ENCODE results near the gene FAM131B.
A peak's percentile ranks its signal among the peaks of the same experiment; 100 is the strongest.

The FAM131B gene

GRCh38 chr7:143375298-143376034 lies 13.0 kb upstream of the FAM131B start:
- Histone ChIP-seq H3K9me3 (ENCODE audit: insufficient read depth, low read length) (no peaks in the 10 kb centered on the region), H3K27me3 (ENCODE audit: low read depth, low read length) (no peaks in the 10 kb centered on the region), H3K4me3 (ENCODE audit: low read length) (no peak overlapping the region), H3K9ac (ENCODE audit: low read length) (no peak overlapping the region), H3K36me3 (replicated peaks; ENCODE audit: low read depth, low read length) (no peaks in the 10 kb centered on the region), H3K27ac (ENCODE audit: low read length) (no peak overlapping the region), H3K4me2 (ENCODE audit: low read length) (no peak overlapping the region), H3K79me2 (ENCODE audit: low read length) (no peaks in the 10 kb centered on the region), H2AFZ (ENCODE audit: low read depth, low read length) (no peak overlapping the region), H4K20me1 (ENCODE audit: insufficient read depth, low read length) (no peaks in the 10 kb centered on the region), H3K4me1 (ENCODE audit: low read length) (peaks cover 15% of the 10 kb centered on the region)
- TF ChIP-seq, protein P1, sequence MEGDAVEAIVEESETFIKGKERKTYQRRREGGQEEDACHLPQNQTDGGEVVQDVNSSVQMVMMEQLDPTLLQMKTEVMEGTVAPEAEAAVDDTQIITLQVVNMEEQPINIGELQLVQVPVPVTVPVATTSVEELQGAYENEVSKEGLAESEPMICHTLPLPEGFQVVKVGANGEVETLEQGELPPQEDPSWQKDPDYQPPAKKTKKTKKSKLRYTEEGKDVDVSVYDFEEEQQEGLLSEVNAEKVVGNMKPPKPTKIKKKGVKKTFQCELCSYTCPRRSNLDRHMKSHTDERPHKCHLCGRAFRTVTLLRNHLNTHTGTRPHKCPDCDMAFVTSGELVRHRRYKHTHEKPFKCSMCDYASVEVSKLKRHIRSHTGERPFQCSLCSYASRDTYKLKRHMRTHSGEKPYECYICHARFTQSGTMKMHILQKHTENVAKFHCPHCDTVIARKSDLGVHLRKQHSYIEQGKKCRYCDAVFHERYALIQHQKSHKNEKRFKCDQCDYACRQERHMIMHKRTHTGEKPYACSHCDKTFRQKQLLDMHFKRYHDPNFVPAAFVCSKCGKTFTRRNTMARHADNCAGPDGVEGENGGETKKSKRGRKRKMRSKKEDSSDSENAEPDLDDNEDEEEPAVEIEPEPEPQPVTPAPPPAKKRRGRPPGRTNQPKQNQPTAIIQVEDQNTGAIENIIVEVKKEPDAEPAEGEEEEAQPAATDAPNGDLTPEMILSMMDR (IDR thresholded peaks at IDR 0.05; ENCODE audit: low read depth, low read length): no peak
- TF ChIP-seq EZH2phosphoT487 (IDR thresholded peaks at IDR 0.05; ENCODE audit: low read depth): no peak

DNA sequence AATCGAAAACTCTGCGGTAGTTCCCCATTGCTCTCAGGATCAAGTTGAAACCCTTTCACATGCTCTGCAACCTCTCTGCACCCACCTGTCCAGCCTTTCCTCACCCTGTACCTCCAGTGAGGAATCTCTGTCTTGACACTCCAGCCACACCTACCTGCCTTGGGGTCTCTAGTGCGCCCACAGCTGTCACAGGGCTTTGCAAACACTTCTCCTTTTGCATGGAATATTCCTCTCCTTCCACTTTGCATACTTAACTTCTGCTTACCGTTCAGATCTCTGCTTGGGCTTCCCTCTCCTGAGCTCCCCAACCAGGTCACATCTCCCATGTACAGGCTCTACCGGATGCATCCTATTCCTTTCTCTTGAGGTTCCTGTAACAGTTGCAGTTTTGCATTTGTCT lies 12.0 kb upstream of the FAM131B start:
- Histone ChIP-seq H4K20me1 (ENCODE audit: insufficient read depth, low read length) (no peaks in the 10 kb centered on the region), H3K4me3 (ENCODE audit: low read length) (no peak overlapping the region), H3K4me2 (ENCODE audit: low read length) (no peak overlapping the region), H3K9ac (ENCODE audit: low read length) (no peak overlapping the region), H3K36me3 (replicated peaks; ENCODE audit: low read depth, low read length) (no peaks in the 10 kb centered on the region), H3K79me2 (ENCODE audit: low read length) (no peaks in the 10 kb centered on the region), H3K9me3 (ENCODE audit: insufficient read depth, low read length) (no peaks in the 10 kb centered on the region), H3K27me3 (ENCODE audit: low read depth, low read length) (peaks cover 6% of the 10 kb centered on the region; the same call in 1 of the 2 replicates), H3K27ac (ENCODE audit: low read length) (no peak overlapping the region), H3K4me1 (ENCODE audit: low read length) (peaks cover 10% of the 10 kb centered on the region), H2AFZ (ENCODE audit: low read depth, low read length) (no peak overlapping the region)
- TF ChIP-seq, protein P1 (IDR thresholded peaks at IDR 0.05; ENCODE audit: low read depth, low read length): no peak
- TF ChIP-seq EZH2phosphoT487 (IDR thresholded peaks at IDR 0.05; ENCODE audit: low read depth): no peak

- no peak for TF ChIP-seq EZH2phosphoT487 (IDR thresholded peaks at IDR 0.05; ENCODE audit: low read depth)
- TF ChIP-seq, protein P1 (IDR thresholded peaks at IDR 0.05; ENCODE audit: low read depth, low read length): peak; percentile 29
- H3K27ac ChIP-seq (ENCODE audit: low read length): no peak overlapping the region
Measured at GRCh38 chr7:143373255-143373794, 10.8 kb upstream of the FAM131B start.

GRCh38 chr7:143372070-143372469 lies 9.6 kb upstream of the FAM131B start:
- Histone ChIP-seq H3K9ac (ENCODE audit: low read length) (no peak overlapping the region), H3K4me2 (ENCODE audit: low read length) (no peak overlapping the region)

More at GRCh38 chr7:143373255-143373794, 10.8 kb upstream of the FAM131B start:
- Histone ChIP-seq H3K9ac (ENCODE audit: low read length) (no peak overlapping the region), H3K27me3 (ENCODE audit: low read depth, low read length) (peaks cover 15% of the 10 kb centered on the region), H3K4me2 (ENCODE audit: low read length) (no peak overlapping the region), H3K9me3 (ENCODE audit: insufficient read depth, low read length) (no peaks in the 10 kb centered on the region), H3K36me3 (replicated peaks; ENCODE audit: low read depth, low read length) (no peaks in the 10 kb centered on the region), H2AFZ (ENCODE audit: low read depth, low read length) (no peak overlapping the region), H3K4me1 (ENCODE audit: low read length) (peaks cover 6% of the 10 kb centered on the region; the same call in 1 of the 2 replicates), H4K20me1 (ENCODE audit: insufficient read depth, low read length) (no peaks in the 10 kb centered on the region), H3K79me2 (ENCODE audit: low read length) (no peaks in the 10 kb centered on the region), H3K4me3 (ENCODE audit: low read length) (no peak overlapping the region)

More at GRCh38 chr7:143372070-143372469, 9.6 kb upstream of the FAM131B start:
- H3K27me3 ChIP-seq (ENCODE audit: low read depth, low read length): peaks cover 17% of the 10 kb centered on the region
- no peaks in the 10 kb centered on the region for H4K20me1 ChIP-seq (ENCODE audit: insufficient read depth, low read length)
- H3K9me3 ChIP-seq (ENCODE audit: insufficient read depth, low read length): no peaks in the 10 kb centered on the region
- H3K79me2 ChIP-seq (ENCODE audit: low read length): no peaks in the 10 kb centered on the region
- no peaks in the 10 kb centered on the region for H3K36me3 ChIP-seq (replicated peaks; ENCODE audit: low read depth, low read length)
- TF ChIP-seq, protein P1 (IDR thresholded peaks at IDR 0.05; ENCODE audit: low read depth, low read length): no peak
- no peak for TF ChIP-seq EZH2phosphoT487 (IDR thresholded peaks at IDR 0.05; ENCODE audit: low read depth)
- no peak overlapping the region for H2AFZ ChIP-seq (ENCODE audit: low read depth, low read length)
- no peak overlapping the region for H3K27ac ChIP-seq (ENCODE audit: low read length)
- H3K4me3 ChIP-seq (ENCODE audit: low read length): no peak overlapping the region
- H3K4me1 ChIP-seq (ENCODE audit: low read length): peaks cover 6% of the 10 kb centered on the region; the same call in 1 of the 2 replicates
